HS-5 (cell line): Measurements from ENCODE around the gene TBC1D9.
A peak's percentile ranks its signal among the peaks of the same experiment; 100 is the strongest.

Experiments used
- DNase-seq: peaks from one replicate; pipeline ENCODE4 v3.0.0-alpha.2; 2012; ENCODE audit warnings: low read depth

Gene TBC1D9

GRCh38 chr4:140617499-140618248 is 138.5 kb downstream of the TBC1D9 start:
- DNase-seq, result no peak

DNA sequence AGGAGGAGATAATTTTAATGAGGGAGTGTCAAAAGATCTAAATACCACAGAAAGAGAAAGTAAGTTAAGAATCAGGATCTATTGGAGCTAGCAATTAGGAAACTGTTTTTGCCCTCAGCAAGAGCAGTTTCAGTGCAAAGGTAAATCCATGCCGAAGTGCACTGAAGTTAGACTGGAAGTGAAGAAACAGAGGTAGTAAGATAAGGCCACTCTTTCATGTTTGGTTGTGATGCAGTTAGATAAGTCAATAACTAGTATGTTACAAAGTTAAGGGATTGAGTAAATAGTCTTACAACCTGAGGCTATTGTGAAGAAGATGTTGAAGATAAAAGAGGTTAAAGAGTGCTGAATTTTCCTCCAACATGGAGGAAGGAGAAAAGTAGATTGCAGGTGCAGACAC is 140.7 kb downstream of the TBC1D9 start:
- no peak for DNase-seq

- no peak for DNase-seq
These were observed 143.8 kb downstream of the TBC1D9 start for GRCh38 chr4:140612357-140612756.

DNA sequence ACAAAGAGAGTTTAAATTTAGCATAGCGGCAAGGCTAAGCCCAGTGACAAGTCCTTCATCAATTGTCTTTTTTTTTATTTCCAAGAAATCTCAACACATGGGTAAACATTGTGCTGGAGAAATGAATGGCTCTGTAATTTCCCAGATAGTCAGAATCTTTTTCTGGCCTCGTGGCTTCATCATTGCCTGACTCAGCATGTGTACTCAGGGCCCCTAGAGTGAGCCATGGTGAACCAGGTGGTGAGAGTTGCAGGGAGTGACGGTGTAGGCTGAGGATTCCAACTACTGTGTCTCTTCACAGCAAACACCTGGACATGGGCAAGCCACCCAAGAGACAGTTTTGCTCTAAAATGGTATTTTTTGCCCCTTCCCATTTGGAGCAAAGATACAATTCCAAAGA is 144.3 kb downstream of the TBC1D9 start:
- DNase-seq, result no peak

DNA sequence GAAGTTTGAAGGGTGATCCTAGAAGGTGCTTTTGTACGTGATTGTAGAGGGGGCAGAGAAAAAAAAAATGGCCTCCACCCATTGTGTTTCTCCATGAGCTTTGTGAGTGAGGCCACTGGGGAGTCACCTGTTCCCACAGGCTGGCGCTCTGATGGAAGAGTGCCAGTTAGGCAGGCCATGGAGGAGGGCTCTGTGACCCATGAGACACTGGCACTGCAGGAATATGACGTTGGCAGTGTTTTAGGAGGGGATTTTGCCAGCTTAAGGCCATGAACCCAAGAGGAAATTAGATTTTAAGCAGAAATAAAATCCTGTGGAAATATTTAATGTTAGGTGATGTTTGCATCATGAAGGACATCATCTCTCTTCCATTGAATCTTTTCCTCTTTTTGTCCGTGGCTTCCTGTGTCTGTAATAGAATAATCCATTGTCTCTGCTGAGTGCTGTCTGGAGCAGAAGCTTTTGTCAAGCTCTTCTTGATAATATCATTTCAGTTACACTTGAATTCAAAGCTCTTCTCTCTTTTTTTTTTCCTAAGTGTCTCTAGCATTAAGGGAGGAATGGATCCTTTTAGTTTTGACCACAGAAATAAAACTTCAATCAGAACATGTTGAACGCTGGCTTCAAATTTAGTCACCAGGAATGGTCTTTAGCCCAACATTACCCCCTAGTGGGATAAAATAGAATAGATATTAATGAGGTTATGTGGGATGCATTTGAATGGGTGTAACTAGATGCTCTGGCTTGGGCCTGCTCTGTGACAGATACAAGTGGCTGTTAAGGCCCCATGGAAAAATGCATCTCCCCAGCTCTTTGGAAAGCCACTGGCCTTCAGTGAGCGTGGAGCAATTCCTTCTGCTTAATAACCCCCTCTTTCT is 146.4 kb downstream of the TBC1D9 start:
- DNase-seq, result peak; percentile 24

DNA sequence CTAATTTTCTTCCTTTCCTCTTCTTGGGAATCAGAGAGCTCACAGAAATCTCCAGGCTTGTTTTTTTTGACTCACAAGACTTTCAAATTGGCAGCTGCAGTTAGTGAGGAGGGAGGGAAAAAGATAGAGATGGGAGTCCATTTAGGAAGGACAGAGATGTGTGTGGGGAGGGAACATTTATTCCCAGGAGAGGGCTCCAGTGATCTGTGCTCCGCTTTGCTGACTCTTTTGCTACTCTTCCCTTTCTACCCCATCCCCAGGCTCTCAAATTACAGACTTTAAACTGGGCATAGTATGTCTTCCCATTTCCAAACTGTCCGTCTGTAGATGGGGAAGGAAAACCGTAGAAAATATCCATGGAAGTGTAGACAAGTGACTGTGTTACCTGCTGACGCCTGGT is 148.3 kb downstream of the TBC1D9 start:
- no peak for DNase-seq

DNA sequence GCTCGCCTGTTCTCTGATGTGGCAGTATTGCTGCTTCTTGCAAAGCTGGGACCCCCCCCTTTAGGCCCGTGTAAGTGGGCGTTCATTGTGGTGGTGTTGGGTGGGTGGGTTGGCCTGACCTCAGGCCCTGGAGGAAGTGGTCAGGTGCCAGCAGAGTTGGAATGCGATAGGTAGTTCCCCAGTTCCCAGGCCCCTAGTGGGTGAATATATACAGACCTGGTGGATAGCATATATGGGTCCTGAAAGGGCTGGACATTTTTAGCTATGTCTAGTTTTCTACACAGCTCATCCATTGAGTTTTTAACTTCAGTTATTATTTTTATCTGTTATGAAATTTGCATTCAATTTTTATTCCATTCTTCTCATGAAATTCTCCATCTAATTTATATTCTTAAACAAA is 151.6 kb downstream of the TBC1D9 start:
- no peak for DNase-seq

GRCh38 chr4:140603286-140603685 is 152.9 kb downstream of the TBC1D9 start:
- DNase-seq, result no peak

GRCh38 chr4:140602714-140603113 is 153.5 kb downstream of the TBC1D9 start:
- DNase-seq, result no peak

DNA sequence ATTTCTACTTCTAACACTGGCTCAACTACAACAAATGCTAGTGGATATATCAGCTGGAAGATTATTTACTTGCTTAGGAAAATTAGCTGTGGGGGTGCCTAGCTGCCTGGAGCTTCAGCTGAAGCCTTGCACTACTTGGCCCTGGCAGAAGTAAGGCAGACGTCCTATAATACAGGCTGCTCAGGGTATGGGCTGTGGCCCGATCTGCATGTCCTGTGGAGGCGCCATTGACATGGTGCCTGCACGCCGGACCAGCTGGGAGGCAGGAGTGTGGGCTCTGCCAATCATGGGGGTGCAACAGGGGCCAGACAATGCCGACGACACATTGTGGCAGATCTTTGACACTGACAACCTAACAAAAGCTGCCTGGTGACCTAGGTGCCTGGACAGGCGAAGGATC is 155.8 kb downstream of the TBC1D9 start:
- DNase-seq, result no peak

- no peak for DNase-seq
These were observed 161.1 kb downstream of the TBC1D9 start for GRCh38 chr4:140595065-140595464.

- DNase-seq, result no peak
These were observed 171.7 kb downstream of the TBC1D9 start for GRCh38 chr4:140584439-140584838.

DNA sequence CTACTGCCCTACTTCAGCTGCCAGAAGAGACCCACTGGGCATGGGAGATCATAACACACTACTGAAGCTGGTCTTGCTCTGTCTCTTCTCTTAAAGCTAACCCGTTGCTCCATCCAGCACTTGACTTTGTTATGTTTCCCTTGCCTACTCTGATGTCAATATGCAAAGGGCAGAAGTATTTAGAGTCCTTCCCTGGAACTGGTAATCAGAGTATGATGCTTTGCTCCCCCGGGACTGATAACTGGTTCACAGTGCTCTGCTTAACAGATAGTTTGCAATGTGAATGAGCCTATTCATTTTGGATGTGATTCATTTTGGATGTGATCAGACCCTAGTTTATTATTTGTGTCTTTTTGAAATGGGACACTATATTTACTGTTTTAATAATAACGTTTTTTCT is 175.1 kb downstream of the TBC1D9 start:
- DNase-seq, result no peak

GRCh38 chr4:140579278-140579677 is 176.9 kb downstream of the TBC1D9 start:
- DNase-seq, result no peak

GRCh38 chr4:140575489-140575888 is 180.7 kb downstream of the TBC1D9 start:
- DNase-seq, result no peak

- DNase-seq, result no peak
These were observed 184.6 kb downstream of the TBC1D9 start for GRCh38 chr4:140571620-140572019.
